Midbrain (tissue), 1 donor: Measurements from ENCODE around the gene EPHB1.

Source experiments
- DNase-seq: peaks from one replicate; lab custom pipeline; 2025; lab: John Stamatoyannopoulos, UW

Gene EPHB1

DNA sequence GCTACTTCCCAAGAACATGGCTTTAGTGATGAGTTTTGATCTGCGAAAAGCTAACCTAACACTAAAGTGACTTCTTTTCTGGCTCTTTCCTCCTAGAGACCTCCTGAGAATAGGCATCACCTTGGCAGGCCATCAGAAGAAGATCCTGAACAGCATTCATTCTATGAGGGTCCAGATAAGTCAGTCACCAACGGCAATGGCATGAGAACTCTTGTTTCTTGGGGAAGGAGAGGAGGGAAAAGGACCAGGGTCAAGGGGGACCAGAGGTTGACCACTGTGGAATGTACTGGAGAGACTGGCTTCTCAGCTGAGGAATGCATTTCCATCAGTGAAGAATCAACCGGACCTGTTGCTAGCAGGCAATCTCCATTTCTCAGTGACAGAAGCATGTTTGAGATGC lies 463.9 kb downstream of the EPHB1 start:
- DNase-seq, result no peak

DNA sequence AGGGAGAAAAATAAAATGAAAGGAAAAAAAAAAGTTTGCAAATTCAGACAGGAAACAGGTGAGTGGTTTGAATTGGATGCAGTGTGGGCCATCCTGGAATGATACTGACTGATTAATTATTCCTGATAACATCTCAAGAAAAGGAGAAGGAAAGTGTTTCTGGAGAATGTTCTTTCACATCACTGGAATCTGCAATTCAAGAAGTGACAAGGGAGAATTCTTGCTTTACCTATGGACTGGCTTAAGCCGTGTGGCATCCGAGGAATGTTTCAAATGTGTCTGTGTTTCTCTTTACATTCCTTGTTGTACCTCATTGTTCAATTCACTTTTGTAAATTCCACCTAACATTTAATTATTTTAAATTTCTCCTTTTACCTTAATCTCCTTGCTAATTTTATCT lies 465.0 kb downstream of the EPHB1 start:
- no peak for DNase-seq

DNA sequence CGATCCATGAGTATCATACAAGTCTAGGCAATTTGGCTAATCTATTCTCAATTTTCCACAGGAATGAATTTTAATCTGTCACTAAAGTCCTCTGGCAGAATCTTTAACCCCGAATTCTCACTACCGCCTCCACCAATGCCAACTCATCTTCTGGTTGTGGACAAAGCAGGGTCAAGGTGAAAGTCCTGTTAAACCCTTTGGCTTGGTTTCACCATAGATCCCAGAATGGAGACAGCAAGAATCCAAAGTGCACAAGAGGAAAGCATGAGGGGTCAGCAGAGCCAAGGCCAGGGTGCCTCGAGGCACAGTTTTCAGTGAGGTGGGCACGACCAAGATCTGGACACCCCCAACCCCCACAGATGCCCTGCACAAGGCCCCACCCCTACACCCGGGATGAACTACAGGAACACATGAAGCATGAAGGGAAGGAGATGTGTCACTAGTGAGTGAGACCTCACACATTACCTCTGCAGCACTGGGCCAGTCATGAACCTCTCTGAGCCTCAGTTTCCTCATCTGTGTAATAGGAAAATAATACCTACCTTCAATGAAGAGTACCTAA lies 466.2 kb downstream of the EPHB1 start:
- no peak for DNase-seq

DNA sequence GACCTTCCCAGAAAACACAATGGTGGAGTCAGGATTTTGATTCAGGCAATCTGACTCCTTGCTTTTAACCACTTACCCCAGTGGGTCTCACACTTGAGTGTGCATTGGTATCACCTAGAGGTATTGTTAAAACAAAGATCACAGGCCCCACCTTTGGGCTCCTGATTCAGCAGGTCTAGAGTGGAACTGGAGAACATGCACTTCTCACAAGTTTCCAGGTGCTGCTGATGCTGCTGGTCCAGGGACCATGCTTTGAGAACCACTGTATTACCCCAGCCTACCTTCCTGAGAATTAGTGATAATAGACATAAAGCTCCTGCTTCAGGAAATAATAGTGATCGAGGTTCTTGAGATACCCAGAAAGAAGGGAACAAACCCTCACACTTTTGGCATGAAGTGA lies 466.9 kb downstream of the EPHB1 start:
- no peak for DNase-seq

DNA sequence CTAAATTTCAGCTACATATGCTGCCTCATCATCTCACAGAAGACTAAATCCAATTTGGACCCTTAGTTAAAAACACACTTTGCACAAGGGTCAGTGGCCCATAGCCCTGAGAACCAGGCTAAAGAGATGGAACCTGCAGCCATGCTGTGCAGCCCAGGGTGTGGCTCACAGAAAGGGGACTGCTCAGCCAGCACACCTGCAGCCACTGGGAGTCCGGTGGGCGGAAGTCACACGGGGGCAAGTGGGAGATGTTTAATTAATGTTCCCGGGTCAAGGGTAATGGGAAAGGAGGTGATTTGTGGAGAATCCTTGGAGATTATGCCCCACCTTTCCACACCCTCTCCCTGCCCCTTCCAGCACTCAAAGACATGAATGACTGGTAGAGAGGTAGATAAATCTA lies 467.4 kb downstream of the EPHB1 start:
- no peak for DNase-seq

DNA sequence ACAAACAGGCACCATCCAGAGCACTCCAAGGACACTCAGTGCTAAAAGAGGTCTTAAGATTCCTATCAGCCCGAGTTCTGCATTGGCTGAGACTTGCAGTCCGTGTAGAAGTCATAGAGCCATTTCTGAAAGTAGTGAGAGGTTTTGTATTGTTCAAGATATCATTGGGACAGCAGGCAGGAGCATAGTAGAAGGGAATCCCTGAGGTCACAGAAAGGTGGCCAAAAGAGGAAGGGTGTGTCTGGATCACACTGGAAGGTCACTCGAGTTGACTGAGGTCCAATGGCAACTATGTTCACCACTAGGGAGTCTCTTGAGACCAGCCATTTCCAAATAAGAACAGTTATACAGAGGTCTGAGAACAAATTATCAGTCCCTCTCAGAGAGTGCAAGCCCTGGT lies 468.3 kb downstream of the EPHB1 start:
- DNase-seq, result no peak

DNA sequence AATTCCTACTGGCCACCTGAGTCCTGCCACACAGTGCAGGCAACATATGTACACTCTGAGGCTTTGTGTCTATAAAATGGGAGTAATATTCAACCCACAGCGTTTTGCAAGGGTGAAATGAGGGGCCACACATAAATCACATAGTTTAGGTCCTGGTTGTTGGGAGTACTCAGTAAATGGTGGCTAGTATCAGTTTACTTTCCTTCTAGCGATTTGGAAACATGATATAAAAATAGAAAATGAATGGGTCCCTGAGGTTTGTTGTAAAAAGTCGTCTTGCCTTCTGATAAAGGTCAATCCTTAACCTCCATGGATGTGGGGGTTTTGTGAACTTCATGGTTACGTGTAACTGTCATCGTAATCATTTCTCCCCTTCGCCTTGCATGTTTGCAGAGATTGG lies 472.4 kb downstream of the EPHB1 start:
- DNase-seq, result no peak

DNA sequence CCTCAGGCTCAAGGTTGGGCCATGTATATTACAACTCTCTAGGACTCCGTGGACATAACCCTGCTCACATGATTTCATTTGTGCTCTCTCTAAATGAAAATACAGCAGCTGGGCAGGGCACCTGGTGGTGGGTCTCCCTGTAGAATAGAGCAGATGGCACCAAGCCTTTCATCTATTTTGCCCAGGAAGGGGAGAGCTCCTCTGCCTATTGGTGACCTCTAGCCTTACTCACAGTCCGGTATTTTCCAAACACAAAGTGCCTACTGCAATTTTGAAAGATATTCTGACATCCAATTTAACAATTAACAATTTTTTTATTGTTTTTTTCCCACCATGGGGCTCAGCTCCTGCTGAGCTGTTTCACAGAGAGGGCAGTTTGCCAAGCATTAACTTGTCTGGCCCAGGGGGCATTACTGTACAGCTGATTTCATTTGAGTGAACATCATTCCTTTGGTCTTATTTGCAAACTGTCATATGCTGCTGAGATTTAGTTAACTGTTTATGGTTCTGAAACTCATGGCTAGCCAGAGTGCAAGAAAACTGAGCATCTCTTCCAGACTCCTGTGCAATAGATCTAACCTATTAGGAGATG lies 474.0 kb downstream of the EPHB1 start:
- DNase-seq, result no peak

DNA sequence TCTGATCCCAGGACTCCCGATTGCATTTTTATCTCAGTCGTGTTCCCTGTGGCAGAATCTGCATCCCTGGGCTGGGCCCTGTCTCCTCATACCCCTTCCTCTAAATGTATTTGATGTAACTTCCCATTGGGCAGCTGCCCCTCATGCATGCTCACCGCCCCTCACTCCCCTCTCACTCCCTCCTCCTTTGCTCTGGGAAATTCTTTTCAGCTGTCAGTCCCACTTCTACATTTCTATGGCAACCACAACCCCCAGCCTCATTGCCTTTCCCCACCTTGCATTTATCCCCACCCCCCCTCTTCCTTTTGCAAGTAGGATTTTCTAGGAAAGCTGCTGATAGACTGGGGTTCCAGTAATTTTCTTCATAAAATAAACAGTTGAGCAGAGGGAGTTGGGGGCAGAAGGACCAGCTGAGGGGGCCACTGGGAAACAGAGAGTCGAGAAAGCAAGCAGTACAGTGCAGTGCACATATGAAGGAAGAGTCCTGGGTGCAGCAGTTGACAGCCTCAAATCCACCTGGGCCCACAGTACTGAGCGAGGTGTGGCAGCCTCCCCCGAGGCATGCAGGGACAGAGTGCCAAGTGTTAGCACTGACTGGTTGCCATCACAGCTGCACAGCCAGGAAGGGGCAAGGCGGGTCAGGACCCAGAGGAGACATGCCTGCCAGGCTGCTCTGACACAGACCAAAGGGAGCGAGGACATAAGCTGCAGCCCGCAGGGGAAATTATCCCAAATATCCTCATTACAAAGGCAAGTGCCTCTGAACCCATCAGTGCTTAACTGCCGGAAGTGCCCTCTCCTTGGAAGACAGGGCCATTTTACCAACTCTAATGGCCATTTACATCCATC lies 476.3 kb downstream of the EPHB1 start:
- no peak for DNase-seq

DNA sequence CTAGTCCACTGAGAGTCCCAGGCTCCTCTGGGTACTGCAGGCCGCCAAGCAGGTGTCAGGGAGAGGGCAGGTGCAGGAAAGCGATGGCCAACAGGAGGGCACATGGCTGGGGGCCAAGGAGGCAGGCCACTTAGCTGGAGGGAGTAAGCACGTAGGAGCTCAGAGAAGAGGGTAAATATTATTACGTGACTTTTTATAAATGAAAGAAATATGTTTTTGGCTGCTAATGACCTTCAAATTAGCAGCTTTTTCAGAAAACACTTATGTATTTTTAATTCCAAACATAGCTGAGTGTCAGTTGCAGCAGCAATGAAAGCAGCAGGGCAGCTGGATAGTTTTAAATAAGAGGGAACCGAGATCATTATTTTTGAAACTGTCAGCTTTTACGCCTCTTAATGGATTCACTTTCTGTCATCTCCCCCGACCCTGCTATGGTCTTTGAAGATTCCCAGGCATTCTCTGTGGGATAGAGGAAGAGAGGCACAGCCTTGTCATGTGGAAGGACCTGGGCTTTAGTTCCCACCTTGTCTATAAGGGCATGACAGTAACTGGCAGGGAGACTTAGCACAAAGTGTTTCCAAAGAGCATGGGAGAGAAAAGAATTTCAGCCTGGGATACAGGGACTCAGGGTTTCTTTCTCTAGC lies 477.1 kb downstream of the EPHB1 start:
- DNase-seq, result no peak

DNA sequence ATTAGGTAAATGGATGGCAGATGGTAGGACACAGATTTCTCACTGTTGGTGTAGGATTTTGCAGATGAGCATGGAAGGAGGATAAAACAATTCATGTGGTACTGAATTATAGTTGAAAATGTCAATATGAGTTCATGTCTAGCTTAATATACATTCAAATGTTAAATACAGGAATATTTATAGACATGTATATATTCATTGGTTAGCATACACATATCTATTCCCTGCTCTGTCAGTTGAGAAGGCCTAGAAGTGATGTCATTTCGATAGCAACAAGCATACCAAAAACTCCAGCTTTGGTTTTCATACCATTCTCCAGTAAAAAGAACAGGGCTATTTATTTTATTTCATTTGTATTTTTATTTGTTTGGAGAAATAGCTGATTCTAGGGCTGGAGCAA lies 497.1 kb downstream of the EPHB1 start:
- DNase-seq, result no peak

DNA sequence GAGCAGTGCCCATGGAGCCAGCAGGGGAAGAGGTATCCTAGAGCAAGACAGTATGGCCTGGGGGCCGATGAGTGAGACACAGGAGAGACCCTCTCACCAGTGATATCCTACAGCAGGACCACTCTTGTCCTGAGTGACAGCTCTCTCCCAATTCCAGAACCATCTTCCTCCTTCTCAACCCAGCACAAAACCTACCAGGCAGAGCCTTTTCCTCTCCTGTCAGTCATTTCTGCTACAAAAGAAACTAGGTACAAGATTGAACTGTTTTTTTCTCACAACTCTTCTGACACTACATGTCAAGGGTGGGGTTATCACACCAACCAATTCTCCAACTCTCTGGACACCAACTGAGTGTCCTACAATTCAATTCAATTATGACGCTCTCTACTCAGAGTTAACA lies 506.6 kb downstream of the EPHB1 start:
- DNase-seq, result no peak

DNA sequence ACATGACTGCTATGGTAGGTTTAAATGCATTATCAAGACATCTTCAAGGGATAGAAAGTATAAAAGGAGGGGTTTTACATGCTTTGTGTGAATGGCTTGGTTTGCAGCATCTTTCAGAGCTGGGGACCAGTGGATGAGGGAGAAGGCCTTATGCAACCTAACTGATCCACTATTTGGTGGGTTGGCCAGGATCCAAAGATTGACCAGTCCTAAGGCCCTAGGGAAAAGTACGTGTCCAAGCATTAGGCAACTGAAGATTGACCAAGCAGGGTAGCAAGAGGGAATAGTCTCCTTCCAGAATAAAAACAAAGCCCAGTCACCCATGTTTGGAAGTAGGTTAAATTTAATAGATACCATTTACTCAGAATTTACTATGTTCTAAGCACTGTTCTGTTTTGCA lies 509.3 kb downstream of the EPHB1 start:
- no peak for DNase-seq
